ENCODE data around the gene SLC66A3. TPM values are rescaled to one million over a fixed set of nuclear protein-coding genes. Genes with fewer than 3 reads are reported as not detected.

The SLC66A3 gene
- total RNA-seq, 1 donor from 2014 or later, result 14.3 TPM

DNA sequence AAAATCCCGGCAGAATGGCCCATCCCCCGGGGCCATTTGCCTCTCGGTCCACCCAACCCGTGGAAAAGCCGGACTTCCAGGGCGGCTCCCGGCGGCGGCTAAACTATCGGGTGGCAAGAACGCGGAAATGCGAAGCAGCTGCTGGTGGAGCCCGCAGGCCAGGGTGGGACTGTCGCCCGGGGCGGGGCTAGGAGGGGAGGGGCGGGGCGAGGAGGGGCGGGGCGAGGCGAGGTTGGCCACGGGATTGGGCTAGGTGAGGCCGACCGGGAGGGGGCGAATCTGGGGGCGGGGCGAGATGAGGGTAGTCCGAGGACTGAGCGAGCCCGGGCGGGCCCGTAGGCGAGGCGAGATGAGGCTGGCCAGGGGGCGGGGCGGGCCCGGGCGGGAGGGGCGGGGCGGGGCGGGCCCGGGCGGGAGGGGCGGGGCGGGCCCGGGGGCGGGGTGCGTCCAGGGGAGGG, 315 bp upstream of the SLC66A3 start:
- TF ChIP-seq, protein P1, sequence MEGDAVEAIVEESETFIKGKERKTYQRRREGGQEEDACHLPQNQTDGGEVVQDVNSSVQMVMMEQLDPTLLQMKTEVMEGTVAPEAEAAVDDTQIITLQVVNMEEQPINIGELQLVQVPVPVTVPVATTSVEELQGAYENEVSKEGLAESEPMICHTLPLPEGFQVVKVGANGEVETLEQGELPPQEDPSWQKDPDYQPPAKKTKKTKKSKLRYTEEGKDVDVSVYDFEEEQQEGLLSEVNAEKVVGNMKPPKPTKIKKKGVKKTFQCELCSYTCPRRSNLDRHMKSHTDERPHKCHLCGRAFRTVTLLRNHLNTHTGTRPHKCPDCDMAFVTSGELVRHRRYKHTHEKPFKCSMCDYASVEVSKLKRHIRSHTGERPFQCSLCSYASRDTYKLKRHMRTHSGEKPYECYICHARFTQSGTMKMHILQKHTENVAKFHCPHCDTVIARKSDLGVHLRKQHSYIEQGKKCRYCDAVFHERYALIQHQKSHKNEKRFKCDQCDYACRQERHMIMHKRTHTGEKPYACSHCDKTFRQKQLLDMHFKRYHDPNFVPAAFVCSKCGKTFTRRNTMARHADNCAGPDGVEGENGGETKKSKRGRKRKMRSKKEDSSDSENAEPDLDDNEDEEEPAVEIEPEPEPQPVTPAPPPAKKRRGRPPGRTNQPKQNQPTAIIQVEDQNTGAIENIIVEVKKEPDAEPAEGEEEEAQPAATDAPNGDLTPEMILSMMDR (IDR thresholded peaks at IDR 0.05; ENCODE audit: insufficient read depth, low read depth, low read length), result no peak
- no peak for TF ChIP-seq EZH2 (IDR thresholded peaks at IDR 0.05; ENCODE audit: insufficient read depth, low read length)
- peak overlapping the region; percentile 74 for H3K4me3 Mint-ChIP-seq (ENCODE audit: unreplicated experiment)
- H3K27me3 Mint-ChIP-seq (ENCODE audit: low read depth, unreplicated experiment), result peaks cover 25% of the 10 kb centered on the region
- FAIRE-seq (no peak), DNase-seq (ENCODE audit: low read depth) (peak; percentile 81)
- H4K20me1 ChIP-seq (ENCODE audit: insufficient read depth, low read length), result no peaks in the 10 kb centered on the region
- H2AFZ ChIP-seq (ENCODE audit: low read depth, low read length), result peak overlapping the region; percentile 95
- H3K4me3 ChIP-seq (ENCODE audit: insufficient read depth, low read depth, low read length), result peak overlapping the region; percentile 58
- no peaks in the 10 kb centered on the region for H3K9me3 Mint-ChIP-seq (ENCODE audit: unreplicated experiment)
- H3K36me3 Mint-ChIP-seq (ENCODE audit: low read depth, unreplicated experiment), result no peaks in the 10 kb centered on the region
- H3K9ac ChIP-seq (ENCODE audit: low read length), result peak overlapping the region; percentile 77
- H3K4me2 ChIP-seq (ENCODE audit: low read length), result peak overlapping the region; percentile 94
- no peaks in the 10 kb centered on the region for H3K36me3 ChIP-seq (ENCODE audit: insufficient read depth, low read length)
- peaks cover 5% of the 10 kb centered on the region for H3K4me1 Mint-ChIP-seq (ENCODE audit: low read depth, unreplicated experiment)
- H3K27ac ChIP-seq (ENCODE audit: low read depth, low read length), result peak overlapping the region; percentile 69
- no peaks in the 10 kb centered on the region for H3K9me3 ChIP-seq (ENCODE audit: insufficient read depth, low read depth, low read length)
- H3K79me2 ChIP-seq (ENCODE audit: insufficient read depth, low read length), result no peaks in the 10 kb centered on the region
- H3K27ac Mint-ChIP-seq (ENCODE audit: unreplicated experiment), result peak overlapping the region; percentile 92
- H3K4me1 ChIP-seq (ENCODE audit: insufficient read depth, low read length), result peaks cover 12% of the 10 kb centered on the region
- H3K27me3 ChIP-seq (ENCODE audit: insufficient read depth, low read length), result no peaks in the 10 kb centered on the region

DNA sequence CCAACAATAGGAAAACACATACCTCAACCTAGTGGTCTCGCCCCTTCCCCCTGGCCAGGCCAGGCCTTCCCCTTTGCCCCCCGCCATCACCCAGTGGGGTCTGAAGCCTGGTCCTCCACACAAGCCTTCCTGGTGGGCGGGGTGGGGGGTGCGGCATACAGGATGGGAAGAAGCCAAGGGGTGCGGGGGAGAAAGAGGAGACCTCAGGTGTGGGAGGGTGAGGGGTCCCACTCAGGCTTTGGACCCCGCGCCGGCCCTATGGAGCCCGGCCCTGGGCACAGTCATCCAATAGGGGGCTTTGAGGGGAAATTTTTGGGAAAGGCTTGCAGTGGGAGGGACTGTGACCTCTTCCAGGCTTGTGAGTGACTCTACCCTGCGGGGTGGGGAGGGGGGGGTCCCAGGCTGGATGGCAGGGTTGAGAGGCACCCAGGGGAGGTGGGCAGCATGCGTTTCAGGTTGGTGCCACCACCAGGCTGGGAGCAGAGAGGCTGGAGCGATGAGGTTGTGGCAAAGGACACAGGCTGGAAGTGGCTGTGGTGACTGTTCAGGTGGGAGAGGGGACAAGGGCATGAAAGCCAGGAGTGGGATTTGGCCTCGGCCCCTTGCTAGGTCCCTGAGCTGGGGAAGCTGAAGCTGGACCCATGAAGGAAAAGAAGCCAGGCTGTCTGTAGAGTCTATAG, 1.3 kb downstream of the SLC66A3 start:
- no peaks in the 10 kb centered on the region for H3K9me3 Mint-ChIP-seq (ENCODE audit: unreplicated experiment)
- Histone ChIP-seq H4K20me1 (ENCODE audit: insufficient read depth, low read length) (no peaks in the 10 kb centered on the region), H3K4me3 (ENCODE audit: insufficient read depth, low read depth, low read length) (no peak overlapping the region), H3K79me2 (ENCODE audit: insufficient read depth, low read length) (no peaks in the 10 kb centered on the region), H3K36me3 (ENCODE audit: insufficient read depth, low read length) (no peaks in the 10 kb centered on the region), H2AFZ (ENCODE audit: low read depth, low read length) (no peak overlapping the region), H3K9me3 (ENCODE audit: insufficient read depth, low read depth, low read length) (no peaks in the 10 kb centered on the region), H3K27me3 (ENCODE audit: insufficient read depth, low read length) (no peaks in the 10 kb centered on the region), H3K27ac (ENCODE audit: low read depth, low read length) (no peak overlapping the region), H3K4me2 (ENCODE audit: low read length) (peak overlapping the region; percentile 90), H3K4me1 (ENCODE audit: insufficient read depth, low read length) (peaks cover 12% of the 10 kb centered on the region), H3K9ac (ENCODE audit: low read length) (no peak overlapping the region)
- H3K36me3 Mint-ChIP-seq (ENCODE audit: low read depth, unreplicated experiment), result no peaks in the 10 kb centered on the region
- TF ChIP-seq EZH2 (IDR thresholded peaks at IDR 0.05; ENCODE audit: insufficient read depth, low read length), result no peak
- TF ChIP-seq, protein P1 (IDR thresholded peaks at IDR 0.05; ENCODE audit: insufficient read depth, low read depth, low read length), result no peak
- FAIRE-seq (no peak), DNase-seq (ENCODE audit: low read depth) (no peak)
- H3K27ac Mint-ChIP-seq (ENCODE audit: unreplicated experiment), result no peak overlapping the region
- H3K27me3 Mint-ChIP-seq (ENCODE audit: low read depth, unreplicated experiment), result peaks cover 20% of the 10 kb centered on the region
- H3K4me1 Mint-ChIP-seq (ENCODE audit: low read depth, unreplicated experiment), result peaks cover 5% of the 10 kb centered on the region
- peak overlapping the region; percentile 70 for H3K4me3 Mint-ChIP-seq (ENCODE audit: unreplicated experiment)

DNA sequence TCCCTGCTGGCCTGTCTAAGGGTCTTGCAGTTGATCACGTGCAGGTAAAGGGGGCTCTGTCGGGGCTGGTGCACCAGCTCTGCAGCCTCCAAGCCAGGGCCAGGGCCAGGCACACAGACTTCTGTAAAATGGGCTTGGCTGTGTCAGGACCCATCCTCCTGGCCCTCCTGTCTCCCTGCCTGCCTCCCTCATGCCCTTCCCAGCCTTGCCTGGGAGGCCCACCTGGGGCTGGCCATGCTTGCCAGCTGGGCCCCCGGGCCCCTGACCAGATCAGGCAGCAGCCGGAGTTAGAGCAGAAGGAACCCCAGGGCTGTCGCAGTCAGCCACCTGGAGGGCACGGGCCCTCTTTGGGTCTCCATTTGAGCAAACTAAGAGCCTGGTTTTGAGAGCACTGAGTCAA, 2.0 kb downstream of the SLC66A3 start:
- Histone ChIP-seq H2AFZ (ENCODE audit: low read depth, low read length) (no peak overlapping the region), H3K9me3 (ENCODE audit: insufficient read depth, low read depth, low read length) (no peaks in the 10 kb centered on the region), H4K20me1 (ENCODE audit: insufficient read depth, low read length) (no peaks in the 10 kb centered on the region), H3K4me3 (ENCODE audit: insufficient read depth, low read depth, low read length) (no peak overlapping the region), H3K36me3 (ENCODE audit: insufficient read depth, low read length) (no peaks in the 10 kb centered on the region), H3K27ac (ENCODE audit: low read depth, low read length) (no peak overlapping the region), H3K9ac (ENCODE audit: low read length) (no peak overlapping the region), H3K79me2 (ENCODE audit: insufficient read depth, low read length) (no peaks in the 10 kb centered on the region), H3K4me2 (ENCODE audit: low read length) (no peak overlapping the region), H3K27me3 (ENCODE audit: insufficient read depth, low read length) (no peaks in the 10 kb centered on the region), H3K4me1 (ENCODE audit: insufficient read depth, low read length) (peaks cover 12% of the 10 kb centered on the region)
- Mint-ChIP-seq H3K27me3 (ENCODE audit: low read depth, unreplicated experiment) (peaks cover 13% of the 10 kb centered on the region), H3K27ac (ENCODE audit: unreplicated experiment) (no peak overlapping the region), H3K9me3 (ENCODE audit: unreplicated experiment) (no peaks in the 10 kb centered on the region), H3K4me3 (ENCODE audit: unreplicated experiment) (no peak overlapping the region), H3K36me3 (ENCODE audit: low read depth, unreplicated experiment) (no peaks in the 10 kb centered on the region), H3K4me1 (ENCODE audit: low read depth, unreplicated experiment) (peaks cover 5% of the 10 kb centered on the region)
- no peak for FAIRE-seq
- no peak for DNase-seq (ENCODE audit: low read depth)
- TF ChIP-seq, protein P1 (IDR thresholded peaks at IDR 0.05; ENCODE audit: insufficient read depth, low read depth, low read length), result no peak
- TF ChIP-seq EZH2 (IDR thresholded peaks at IDR 0.05; ENCODE audit: insufficient read depth, low read length), result no peak

Data from astrocyte (in vitro differentiated cells and primary cell).